HG03558 (cell line): ENCODE results near the gene PRKAR1A.
A peak's percentile ranks its signal among the peaks of the same experiment; 100 is the strongest.
"Not testable (repeated sequence)": the region's sequence is repeated elsewhere in the genome, so short reads cannot be mapped to it uniquely, and the experiment has no call there.

Experiments
- ATAC-seq: cut with Tn5 transposase; IDR thresholded peaks from one replicate; pipeline ENCODE4 v1.9.1; 2021; ENCODE audit warnings: moderate number of reproducible peaks; ENCODE audit not compliant: unreplicated experiment; ENCODE audit errors: extremely low read depth

Gene PRKAR1A

DNA sequence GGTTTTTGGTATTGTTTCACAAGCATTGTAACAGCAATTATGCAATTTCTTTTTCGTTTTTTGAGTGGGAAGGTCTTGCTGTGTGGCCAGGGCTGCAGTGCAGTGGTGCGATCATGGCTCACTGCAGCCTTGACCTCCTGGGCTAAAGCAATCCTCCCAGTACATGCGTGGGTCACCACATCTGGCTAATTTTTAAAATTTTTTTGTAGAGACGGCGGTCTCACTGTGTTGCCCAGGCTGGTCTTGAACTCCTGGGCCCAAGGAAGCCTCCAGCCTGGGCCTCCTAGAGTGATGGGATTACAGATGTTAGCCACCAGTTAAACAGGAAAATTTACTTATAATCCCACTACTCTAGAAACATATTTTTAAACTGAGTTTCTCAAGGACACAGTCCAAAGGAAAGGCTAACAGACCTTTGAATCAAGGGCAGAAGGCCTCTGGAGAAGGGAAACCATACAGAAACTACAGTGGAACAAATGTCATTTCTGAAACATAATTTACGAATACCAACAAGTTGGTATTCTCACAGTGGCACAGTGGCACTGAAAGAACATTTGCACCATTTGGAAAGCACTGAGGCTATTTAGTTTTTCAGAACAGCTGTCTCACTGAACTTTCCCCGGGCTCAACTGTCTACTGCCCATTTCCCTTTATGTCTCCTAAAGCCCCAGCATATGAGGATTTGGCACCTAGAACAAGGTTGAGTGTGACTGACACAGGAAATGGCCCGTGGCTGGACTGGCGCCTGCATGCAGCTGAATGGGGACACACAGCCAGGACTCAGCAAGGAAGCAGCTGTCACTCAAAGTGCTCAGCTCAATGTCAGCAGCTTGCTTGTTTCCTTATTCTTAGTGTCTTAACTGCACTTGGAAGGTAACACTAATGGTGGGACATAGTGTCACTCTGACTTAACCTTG, 2.8 kb upstream of the PRKAR1A start:
- no peak for ATAC-seq

DNA sequence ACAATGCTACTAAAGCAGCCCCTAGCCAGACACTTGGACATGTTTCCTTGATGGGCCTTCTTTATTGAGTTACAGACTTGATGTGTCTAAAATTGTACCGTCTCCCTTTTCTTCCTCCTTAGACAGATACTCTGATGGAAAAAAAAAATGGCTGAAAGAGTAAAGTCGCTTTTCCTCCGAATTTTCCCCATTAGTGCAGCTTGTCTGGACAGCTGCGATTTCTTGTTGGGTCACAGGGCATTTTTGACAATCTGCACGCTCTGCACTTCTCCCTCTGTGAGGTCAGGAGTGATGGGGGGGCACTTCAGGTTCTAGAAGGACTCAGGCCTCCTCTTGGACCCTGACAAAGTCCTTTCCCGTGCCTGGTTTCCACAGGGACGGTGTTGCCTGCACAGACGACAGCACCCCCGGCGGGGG, 968 bp upstream of the PRKAR1A start:
- ATAC-seq, result no peak

DNA sequence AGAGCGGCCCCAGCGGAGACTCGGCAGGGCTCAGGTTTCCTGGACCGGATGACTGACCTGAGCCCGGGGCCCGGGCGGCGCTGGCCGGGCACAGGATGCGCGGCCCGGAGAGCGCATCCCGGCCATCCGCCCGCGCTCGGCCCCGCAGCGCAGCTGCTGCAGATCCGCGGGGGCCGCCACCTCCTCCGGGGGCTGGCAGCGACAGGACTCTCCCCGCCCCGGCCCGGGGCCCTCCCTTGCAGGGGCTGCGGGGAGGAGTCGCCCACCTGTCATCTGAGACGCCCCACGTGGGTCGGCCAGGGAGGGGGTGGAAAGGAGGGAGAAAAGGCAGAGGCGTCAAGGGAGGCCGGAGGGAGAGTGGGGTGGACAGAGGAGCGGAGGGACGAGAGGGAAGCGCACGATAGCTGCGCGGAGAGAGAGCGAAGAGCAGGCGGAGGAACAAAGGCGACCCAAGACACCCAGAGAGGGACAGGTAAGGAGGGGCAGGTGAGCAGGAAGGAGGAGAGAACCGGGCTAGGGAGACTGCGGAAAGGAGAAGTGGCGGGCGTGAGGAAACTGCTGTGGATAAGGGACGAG, 471 bp upstream of the PRKAR1A start:
- peak; percentile 21 for ATAC-seq

DNA sequence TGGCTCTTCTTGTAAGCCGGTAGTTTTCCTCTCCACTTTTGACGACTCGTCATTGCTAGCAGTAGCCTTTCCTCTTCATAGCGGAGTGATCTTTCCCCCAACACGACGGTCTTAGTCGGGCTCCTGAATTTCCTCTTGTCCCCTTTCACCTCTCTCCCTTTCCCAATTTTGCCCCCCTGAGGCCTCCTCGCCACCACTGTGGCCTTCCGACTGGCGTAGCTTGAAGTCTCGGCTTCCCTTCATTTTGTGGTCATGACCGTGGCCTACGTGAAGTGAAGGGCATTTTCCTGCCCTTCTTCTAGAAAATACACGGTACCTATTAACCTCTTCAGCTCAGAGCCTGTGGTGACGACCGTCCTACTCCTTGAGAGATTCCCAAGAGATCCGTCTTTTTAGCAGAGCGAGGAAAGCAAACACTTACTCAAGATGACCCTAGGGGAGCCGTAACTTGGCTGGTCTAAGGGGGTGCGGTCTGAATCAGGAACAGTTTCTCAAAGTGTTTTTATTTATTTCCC, 787 bp downstream of the PRKAR1A start:
- no peak for ATAC-seq

DNA sequence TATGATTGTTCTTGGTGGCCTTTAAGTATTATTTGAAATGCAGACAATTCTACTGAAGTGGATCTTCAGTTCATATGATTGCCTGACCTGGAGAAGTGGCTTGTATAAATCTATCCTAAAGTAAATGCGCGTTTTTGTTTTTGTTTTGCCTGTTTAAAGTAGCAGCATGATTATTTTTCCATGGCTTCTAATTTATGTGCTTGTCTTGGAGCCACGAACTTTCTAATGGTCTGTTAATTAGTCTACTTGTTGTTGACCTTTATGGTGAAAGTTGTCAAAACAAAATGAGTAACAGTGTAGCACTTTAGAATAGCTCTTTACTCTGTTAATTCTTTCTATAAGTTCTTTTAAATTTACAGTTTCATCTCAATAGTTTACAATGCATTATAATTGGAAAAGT, 1.7 kb downstream of the PRKAR1A start:
- ATAC-seq, result no peak

DNA sequence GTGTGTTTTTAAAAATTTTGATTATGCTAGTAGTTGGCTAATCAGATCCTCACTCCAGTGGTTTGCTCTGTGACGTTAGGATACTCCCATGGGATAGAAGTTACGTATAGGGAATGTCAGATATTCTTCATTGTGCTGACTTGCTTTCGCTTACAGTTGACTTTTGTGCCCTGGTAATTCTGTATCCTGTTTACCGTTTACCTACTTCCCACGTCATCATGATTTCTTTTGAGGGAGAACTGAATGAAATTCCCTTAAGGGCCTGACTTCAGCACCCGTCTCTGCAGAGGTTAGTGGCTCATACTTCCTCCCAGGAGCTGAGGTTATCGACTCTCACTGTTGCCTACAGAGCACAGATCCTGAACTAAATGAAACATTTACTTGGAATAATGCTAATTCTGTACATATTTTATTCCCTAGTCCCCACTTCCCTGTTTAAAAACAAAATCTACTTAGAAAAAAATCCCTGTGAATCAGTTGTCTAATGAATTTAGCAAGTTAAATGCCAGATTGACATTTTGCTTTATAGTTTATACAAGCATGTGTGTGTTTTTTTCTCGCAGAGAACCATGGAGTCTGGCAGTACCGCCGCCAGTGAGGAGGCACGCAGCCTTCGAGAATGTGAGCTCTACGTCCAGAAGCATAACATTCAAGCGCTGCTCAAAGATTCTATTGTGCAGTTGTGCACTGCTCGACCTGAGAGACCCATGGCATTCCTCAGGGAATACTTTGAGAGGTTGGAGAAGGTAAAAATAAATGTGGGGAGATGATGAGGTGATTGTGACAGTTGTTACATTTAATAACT, 2.8 kb downstream of the PRKAR1A start:
- ATAC-seq, result no peak

DNA sequence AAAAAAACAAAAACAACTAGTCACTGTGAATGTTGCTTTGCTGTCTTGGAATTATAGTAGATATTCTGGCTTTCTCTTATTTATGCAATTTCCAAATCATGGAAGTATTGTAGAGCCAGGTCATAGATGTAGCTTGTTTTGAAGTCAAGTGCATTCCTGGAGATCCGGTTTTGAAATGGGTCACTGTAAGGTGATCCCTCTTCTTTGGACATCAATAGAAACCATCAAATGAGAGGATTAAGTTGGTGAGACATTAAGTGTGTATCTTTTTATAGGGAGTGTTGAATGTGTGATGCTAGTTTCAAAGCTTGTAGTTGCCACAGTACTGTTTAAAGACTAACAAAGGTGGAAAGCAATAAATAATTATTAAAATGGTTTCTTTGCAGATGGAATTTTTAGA, 4.5 kb downstream of the PRKAR1A start:
- ATAC-seq, result no peak

DNA sequence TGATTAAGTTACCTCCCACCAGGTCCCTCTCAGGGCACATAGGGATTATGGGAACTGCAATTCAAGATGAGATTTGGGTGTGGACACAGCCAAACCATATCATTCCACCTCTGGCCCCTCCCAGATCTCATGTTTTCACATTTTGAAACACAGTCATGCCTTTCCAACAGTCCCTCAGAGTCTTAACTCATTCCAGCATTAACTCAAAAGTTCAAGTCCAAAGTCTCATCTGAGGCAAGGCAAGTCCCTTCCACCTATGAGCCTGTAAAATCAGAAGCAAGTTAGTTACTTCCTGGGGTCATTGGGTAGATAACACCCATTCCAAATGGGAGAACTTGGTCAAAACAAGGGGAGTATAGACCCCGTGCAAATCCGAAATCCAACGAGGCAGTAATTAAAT, 5.4 kb downstream of the PRKAR1A start:
- ATAC-seq, result not testable (repeated sequence)

DNA sequence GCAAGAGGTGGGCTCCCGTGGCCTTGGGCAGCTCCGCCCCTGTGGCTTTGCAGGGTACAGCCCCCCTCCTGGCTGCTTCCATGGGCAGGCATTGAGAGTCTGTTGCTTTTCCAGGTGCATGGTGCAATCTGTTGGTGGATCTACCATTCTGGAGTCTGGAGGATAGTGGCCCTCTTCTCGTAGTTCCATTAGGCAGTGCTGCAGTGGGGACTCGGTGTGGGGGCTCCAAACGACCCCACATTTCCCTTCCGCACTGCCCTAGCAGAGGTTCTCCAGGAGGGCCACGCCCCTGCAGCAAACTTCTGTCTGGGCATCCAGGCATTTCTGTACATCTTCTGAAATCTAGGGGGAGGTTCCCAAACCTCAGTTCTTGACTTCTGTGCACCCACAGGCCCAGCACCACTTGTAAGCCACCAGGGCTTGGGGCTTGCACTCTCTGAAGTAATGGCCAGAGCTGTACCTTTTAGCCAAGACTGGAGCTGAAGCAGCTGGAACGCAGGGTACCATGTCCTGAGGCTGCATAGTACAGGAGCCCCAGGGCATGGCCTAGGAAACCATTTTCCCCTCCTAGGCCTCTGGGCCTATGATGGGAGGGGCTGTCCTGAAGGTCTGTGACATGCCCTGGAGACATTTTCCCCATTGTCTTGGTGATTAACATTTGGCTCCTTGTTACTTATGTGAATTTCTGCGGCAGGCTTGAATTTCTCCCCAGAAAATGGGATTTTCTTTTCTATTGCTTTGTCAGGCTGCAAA, 6.0 kb downstream of the PRKAR1A start:
- no peak for ATAC-seq

DNA sequence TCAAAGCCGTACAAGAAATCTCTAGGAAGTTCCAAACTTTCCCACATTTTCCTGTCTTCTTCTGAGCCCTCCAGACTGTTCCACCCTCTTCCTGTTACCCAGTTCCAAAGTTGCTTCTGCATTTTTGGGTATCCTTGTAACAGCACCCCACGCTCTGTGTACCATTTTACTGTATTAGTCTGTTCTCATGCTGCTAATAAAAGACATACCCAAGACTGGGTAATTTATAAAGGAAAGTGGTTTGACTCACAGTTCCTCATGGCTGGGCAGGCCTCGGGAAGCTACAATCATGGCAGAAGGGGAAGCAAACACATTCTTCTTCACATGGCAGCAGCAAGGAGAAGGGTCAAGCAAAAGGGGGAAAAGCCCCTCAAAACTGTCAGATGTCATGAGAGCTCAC, 6.8 kb downstream of the PRKAR1A start:
- ATAC-seq, result not testable (repeated sequence)

DNA sequence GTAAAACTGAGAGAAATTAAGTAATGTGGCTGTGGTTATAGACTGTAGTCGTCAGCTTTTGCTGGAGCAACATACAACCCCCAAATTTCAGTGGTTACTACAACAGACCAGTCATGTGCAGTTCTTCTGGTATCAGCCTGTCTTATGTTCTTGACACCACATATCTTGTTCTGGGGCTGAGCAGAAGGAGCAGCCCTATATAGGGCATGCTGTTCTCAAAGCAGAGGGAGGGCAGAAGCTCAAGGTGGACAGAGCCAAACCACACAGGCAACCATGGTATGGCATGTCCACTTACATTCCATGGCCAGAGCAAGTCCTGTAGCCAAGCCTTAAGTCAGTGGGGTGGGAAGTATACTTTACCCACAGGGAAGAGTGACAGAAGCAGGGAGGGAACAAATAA, 7.7 kb downstream of the PRKAR1A start:
- ATAC-seq, result no peak

DNA sequence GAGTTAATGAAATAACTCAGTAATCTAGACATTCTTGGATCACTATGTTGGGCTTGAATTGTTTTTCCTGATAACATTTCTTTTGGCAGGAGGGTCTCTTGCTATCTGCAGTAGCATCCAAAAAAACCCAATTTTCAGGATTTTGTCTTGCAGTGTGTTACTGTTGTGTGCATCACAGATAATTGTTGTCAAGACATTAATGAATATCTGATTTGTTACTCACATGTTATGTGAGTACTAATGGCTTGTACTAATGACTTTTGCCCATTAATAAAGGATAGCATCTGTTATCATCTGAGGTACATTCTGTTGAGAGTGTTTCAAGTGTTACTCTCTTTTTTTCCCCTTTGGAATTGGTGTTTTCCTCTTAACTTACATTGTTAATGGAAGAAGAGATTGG, 10.0 kb downstream of the PRKAR1A start:
- ATAC-seq, result no peak

DNA sequence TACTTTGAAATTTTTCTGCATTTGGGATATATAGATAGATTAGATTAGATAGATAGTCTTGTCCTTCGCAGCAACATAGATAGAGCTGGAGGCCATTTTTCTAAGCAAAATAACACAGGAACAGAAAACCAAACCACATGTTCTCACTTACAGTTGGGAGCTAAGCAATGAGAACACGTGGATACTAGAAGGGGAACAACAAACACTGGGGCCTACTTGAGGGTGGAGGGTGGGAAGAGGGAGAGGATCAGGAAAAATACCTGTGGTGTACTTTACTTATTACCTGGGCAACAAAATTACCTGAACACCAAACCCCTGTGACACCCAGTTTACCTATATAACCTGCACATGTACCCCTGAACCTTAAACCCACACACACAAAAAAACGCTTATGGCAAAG, 14.3 kb downstream of the PRKAR1A start:
- no peak for ATAC-seq

DNA sequence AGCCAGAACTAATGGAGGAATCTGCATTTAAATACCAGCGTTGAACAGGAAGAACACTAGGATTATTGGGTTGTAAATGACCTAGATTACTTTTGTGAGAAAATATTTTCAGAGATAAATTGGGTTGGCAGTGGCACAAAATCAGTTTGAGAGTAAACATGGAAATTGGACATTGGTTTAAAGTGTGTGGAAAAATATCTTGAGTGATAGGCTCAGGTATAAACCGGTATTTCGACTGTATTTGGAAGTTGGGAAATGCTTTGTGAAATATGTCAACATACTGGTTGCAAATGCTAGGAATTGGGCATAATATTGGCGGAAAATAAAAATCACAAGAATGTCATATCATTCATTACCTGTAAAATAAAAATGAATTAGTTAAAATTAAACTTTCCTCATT, 15.1 kb downstream of the PRKAR1A start:
- no peak for ATAC-seq

DNA sequence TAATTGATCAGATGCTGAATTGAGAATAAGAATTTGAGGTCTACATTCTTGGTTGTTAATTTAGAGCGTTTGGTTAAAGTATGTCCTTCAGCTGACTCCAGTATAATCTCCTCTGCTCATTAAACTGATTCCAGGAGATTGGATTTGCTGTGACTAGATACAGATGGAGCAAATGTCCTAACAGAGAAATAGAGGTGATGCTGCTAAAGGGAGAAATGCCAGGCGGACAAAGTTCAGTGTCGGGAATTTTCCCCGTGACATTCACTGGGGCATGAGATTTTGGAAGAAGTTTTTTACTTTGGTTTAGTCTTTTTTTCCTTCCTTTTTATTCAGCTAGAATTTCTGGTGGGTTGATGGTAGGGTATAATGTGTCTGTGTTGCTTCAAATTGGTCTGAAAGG, 19.0 kb downstream of the PRKAR1A start:
- no peak for ATAC-seq

DNA sequence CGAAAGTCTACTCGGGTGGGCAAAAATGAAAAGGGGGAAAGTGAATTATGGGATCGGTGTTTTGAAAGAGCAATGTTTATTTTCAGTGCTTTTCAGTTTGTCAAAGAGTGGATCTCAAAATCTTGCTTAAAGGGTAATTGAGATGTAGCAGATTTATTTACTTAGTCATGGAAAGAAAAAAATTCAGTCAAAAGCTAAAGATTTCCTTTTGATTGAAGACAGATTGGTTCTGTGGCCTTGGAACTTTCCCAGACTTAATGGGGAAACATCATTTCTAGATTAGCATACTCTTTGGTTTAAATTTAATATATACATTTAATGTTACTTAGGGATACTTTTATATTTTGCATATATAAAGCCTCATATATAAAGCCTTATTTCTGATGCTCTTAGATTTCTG, 20.6 kb downstream of the PRKAR1A start:
- no peak for ATAC-seq

DNA sequence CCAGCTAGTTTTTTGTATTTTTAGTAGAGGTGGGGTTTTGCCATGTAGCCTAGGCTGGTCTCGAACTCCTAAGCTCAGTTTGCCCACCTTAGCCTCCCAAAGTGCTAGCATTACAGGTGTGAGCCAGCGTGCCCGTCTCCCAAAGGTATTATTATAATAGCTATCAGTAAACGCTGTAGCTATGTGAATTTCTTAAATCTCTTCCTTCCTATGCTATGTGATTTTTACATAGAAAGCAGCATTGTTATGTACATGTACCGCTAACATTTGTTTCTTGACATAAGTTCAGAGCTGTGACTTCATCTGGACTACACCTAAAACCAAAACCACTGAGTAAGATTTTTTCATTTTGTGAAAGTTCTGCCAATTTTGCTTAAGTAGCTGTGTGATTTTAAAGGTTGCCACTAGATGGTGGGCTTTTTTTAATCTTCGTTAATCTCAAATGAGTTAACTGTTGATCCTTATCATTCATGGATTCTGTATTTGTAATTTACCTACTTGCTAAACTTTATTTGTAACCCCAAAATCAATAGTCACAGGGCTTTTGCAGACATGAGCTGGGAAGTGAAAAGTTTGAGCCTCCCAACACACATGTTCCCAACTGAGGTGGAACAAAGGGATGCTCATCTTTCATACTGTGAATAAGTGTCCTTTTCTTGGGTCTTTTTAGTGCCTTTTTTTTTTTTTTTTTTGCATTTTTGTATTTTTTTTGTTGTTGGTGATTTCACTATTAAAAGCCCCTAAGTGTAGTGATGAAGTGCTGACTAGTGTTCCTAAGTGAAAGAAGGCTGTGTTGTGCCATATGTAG, 21.9 kb downstream of the PRKAR1A start:
- no peak for ATAC-seq

DNA sequence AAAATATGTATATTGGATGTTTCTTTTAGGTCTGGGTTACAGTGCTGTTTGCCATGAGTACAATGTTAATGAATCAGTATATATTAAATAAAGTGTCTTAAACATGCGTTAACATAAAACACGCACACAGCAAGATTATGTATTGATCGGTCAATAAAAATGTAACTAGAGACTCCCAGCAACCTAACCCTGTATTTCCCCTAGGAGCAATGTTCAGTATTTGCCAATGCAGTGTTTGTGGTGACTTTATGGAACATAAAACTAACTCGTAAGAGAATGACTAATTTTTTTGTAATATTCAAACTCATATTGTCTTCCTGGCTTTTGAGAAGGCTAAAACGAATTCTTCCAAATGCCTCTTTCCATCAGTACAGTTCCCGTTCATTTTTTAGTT, 22.5 kb downstream of the PRKAR1A start:
- no peak for ATAC-seq

DNA sequence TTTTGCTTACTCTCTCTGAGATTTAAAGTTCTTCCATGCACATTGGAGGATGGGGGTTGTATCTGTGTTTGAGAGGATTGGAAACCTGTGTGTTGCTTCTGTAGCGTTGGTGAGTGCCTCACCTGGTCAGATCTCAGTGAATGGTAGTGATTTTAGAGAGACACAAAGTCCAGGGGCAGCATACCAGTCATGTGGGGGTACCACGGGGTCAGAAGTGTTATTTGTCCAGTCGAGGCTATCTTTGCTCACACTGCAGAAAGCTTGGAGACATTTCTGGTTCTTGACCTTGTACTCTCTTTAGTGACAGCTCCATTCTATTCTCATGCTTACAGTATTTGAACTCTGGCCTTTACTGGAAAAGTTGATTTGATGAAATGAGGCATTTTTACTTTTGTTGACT, 23.7 kb downstream of the PRKAR1A start:
- no peak for ATAC-seq
